Testis (tissue), 2 donors: ENCODE results near the gene TTC14.

Experiments
- POLR2A ChIP-seq: fragments of 450-650 bp; IDR thresholded peaks from one replicate; pipeline ENCODE4 v1.6.1; 2017; ENCODE audit warnings: antibody characterized with exemption, mild to moderate bottlenecking, moderate library complexity
- TF ChIP-seq, protein P1 (sequence below), 3 experiments: fragments of 450-650 bp in 2 of 3; fragments of 200-600 bp in 1 of 3; sonication (generic) in 1 of 3; IDR thresholded peaks; one replicate each; pipeline ENCODE4 v1.5.1; 2016 to 2019; ENCODE audit warnings: antibody characterized with exemption in 3 of 3, mild to moderate bottlenecking in 2 of 3, moderate library complexity in 1 of 3

DNA sequence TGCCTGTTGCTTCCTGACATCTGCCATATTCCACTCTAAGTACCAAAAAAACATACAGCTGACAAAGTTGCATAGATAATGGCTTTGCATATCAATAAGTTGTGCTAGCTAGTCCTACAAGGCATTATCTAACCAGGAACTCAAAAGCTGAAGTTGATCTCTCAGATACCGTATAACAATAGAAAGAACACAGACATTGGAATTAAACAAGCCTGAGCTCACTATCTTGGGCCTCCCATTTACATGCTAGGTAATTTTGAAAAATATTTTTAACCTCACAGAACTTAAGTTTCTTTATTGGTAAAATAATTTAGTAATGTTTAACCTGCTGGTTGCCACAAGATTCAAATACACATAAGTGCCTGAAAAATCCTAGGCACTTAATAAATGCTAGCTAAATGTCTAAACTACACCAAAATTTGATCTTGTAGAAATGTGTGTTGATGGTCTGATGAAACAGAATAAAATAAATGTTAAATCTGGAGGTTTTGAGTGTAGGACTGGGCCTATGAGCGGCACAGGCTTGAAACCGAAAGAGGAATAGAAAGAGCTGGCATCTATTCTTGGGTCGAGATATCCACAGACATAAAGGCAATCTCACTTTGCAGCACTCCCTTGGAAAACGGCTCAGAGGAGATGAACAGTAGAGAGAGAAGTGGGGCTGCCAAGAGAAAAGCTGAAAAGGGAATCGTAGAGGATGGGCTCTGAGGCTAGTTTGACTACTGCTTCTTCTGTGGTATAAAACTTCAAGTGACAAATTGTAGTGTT lies 29.9 kb upstream of the TTC14 start:
- TF ChIP-seq, protein P1, sequence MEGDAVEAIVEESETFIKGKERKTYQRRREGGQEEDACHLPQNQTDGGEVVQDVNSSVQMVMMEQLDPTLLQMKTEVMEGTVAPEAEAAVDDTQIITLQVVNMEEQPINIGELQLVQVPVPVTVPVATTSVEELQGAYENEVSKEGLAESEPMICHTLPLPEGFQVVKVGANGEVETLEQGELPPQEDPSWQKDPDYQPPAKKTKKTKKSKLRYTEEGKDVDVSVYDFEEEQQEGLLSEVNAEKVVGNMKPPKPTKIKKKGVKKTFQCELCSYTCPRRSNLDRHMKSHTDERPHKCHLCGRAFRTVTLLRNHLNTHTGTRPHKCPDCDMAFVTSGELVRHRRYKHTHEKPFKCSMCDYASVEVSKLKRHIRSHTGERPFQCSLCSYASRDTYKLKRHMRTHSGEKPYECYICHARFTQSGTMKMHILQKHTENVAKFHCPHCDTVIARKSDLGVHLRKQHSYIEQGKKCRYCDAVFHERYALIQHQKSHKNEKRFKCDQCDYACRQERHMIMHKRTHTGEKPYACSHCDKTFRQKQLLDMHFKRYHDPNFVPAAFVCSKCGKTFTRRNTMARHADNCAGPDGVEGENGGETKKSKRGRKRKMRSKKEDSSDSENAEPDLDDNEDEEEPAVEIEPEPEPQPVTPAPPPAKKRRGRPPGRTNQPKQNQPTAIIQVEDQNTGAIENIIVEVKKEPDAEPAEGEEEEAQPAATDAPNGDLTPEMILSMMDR (IDR thresholded peaks at IDR 0.05): no peak
- no peak for TF ChIP-seq POLR2A
